ENCODE results near the gene SEC24A.
"Not testable (repeated sequence)": the region's sequence is repeated elsewhere in the genome, so short reads cannot be mapped to it uniquely, and the experiment has no call there.

SEC24A gene

GRCh38 chr5:134651531-134651930, 2.9 kb downstream of the SEC24A start:
- no peaks in the 10 kb centered on the region for H3K36me3 ChIP-seq (ENCODE audit: insufficient read depth, low read length)
- no peak overlapping the region for H3K9ac ChIP-seq (ENCODE audit: low read length)
- H3K9me3 ChIP-seq (ENCODE audit: low read length): no peaks in the 10 kb centered on the region
- H3K4me1 ChIP-seq (ENCODE audit: insufficient read depth, low read length): peaks cover 17% of the 10 kb centered on the region
- no peaks in the 10 kb centered on the region for H3K27me3 ChIP-seq (ENCODE audit: control insufficient read depth in 1 of 2, insufficient read depth in 2 of 2, low read length in 2 of 2)
- no peak overlapping the region for H3K27ac ChIP-seq (ENCODE audit: low read depth, low read length)
- H3K4me3 ChIP-seq (ENCODE audit: low read depth in 1 of 2, low read length in 2 of 2): no peak overlapping the region

DNA sequence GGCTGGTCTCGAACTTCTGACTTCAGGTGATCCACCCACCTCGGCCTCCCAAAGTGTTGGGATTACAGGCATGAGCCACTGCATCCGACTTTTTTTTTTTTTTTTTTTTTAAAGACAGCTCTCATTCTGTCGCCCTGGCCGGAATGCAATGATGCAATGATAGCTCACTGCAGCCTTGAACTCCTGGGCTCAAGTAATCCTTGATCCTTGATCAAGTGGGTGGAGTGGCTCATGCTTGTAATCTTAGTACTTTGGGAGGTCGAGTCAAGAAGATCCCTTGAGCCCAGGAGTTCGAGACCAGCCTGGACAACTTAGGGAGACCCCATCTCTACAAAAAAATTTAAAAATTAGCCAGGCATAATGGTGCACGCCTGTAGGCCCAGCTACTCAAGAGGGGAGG, 8.1 kb downstream of the SEC24A start:
- Histone ChIP-seq H3K27me3 (ENCODE audit: control insufficient read depth in 1 of 2, insufficient read depth in 2 of 2, low read length in 2 of 2) (no peaks in the 10 kb centered on the region), H3K27ac (ENCODE audit: low read depth, low read length) (no peak overlapping the region), H3K36me3 (ENCODE audit: insufficient read depth, low read length) (peaks cover 6% of the 10 kb centered on the region), H3K4me1 (ENCODE audit: insufficient read depth, low read length) (no peaks in the 10 kb centered on the region), H3K9ac (ENCODE audit: low read length) (no peak overlapping the region), H3K9me3 (ENCODE audit: low read length) (no peaks in the 10 kb centered on the region), H3K4me3 (ENCODE audit: low read depth in 1 of 2, low read length in 2 of 2) (no peak overlapping the region)

DNA sequence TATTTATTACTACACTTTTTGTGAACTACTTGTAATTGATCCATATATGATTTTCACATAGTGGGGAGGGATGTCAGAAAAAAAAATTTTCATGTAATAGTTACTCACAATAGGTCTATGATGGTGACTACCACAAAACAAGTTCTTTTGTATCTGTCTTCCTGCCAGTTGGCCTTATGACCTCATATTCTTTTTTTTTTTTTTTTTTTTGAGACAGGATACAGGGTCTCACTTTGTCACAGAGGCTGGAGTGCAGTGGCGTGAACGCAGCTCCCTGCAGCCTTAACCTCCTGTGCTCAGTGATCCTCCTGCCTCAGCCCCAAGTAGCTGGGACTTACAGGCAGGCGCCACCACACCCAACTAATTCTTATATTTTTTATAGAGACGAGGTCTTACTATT, 10.9 kb downstream of the SEC24A start:
- Histone ChIP-seq H3K9me3 (ENCODE audit: low read length) (no peaks in the 10 kb centered on the region), H3K27me3 (ENCODE audit: control insufficient read depth in 1 of 2, insufficient read depth in 2 of 2, low read length in 2 of 2) (no peaks in the 10 kb centered on the region), H3K36me3 (ENCODE audit: insufficient read depth, low read length) (peaks cover 6% of the 10 kb centered on the region), H3K4me3 (ENCODE audit: low read depth in 1 of 2, low read length in 2 of 2) (no peak overlapping the region), H3K27ac (ENCODE audit: low read depth, low read length) (no peak overlapping the region), H3K9ac (ENCODE audit: low read length) (no peak overlapping the region), H3K4me1 (ENCODE audit: insufficient read depth, low read length) (no peaks in the 10 kb centered on the region)

GRCh38 chr5:134659922-134660321, 11.3 kb downstream of the SEC24A start:
- no peak overlapping the region for H3K9ac ChIP-seq (ENCODE audit: low read length)
- H3K27ac ChIP-seq (ENCODE audit: low read depth, low read length): no peak overlapping the region
- H3K4me1 ChIP-seq (ENCODE audit: insufficient read depth, low read length): no peaks in the 10 kb centered on the region
- no peak overlapping the region for H3K4me3 ChIP-seq (ENCODE audit: low read depth in 1 of 2, low read length in 2 of 2)
- H3K36me3 ChIP-seq (ENCODE audit: insufficient read depth, low read length): peaks cover 6% of the 10 kb centered on the region
- no peaks in the 10 kb centered on the region for H3K27me3 ChIP-seq (ENCODE audit: control insufficient read depth in 1 of 2, insufficient read depth in 2 of 2, low read length in 2 of 2)
- no peaks in the 10 kb centered on the region for H3K9me3 ChIP-seq (ENCODE audit: low read length)

GRCh38 chr5:134662971-134663370, 14.4 kb downstream of the SEC24A start:
- no peaks in the 10 kb centered on the region for H3K27me3 ChIP-seq (ENCODE audit: control insufficient read depth in 1 of 2, insufficient read depth in 2 of 2, low read length in 2 of 2)
- H3K9ac ChIP-seq (ENCODE audit: low read length): no peak overlapping the region
- peaks cover 11% of the 10 kb centered on the region for H3K36me3 ChIP-seq (ENCODE audit: insufficient read depth, low read length)
- no peaks in the 10 kb centered on the region for H3K4me1 ChIP-seq (ENCODE audit: insufficient read depth, low read length)
- no peak overlapping the region for H3K27ac ChIP-seq (ENCODE audit: low read depth, low read length)
- H3K9me3 ChIP-seq (ENCODE audit: low read length): no peaks in the 10 kb centered on the region
- no peak overlapping the region for H3K4me3 ChIP-seq (ENCODE audit: low read depth in 1 of 2, low read length in 2 of 2)

GRCh38 chr5:134664448-134664847, 15.9 kb downstream of the SEC24A start:
- peaks cover 11% of the 10 kb centered on the region for H3K36me3 ChIP-seq (ENCODE audit: insufficient read depth, low read length)
- H3K27ac ChIP-seq (ENCODE audit: low read depth, low read length): no peak overlapping the region
- H3K4me3 ChIP-seq (ENCODE audit: low read depth in 1 of 2, low read length in 2 of 2): no peak overlapping the region

GRCh38 chr5:134673546-134673945, 25.0 kb downstream of the SEC24A start:
- H3K9me3 ChIP-seq (ENCODE audit: low read length); H3K27ac ChIP-seq (ENCODE audit: low read depth, low read length); H3K27me3 ChIP-seq (ENCODE audit: control insufficient read depth in 1 of 2, insufficient read depth in 2 of 2, low read length in 2 of 2); H3K9ac ChIP-seq (ENCODE audit: low read length); H3K4me3 ChIP-seq (ENCODE audit: low read depth in 1 of 2, low read length in 2 of 2); H3K4me1 ChIP-seq (ENCODE audit: insufficient read depth, low read length): not testable (repeated sequence)
- H3K36me3 ChIP-seq (ENCODE audit: insufficient read depth, low read length): peaks cover 26% of the 10 kb centered on the region

More at GRCh38 chr5:134664448-134664847, 15.9 kb downstream of the SEC24A start:
- Histone ChIP-seq H3K27me3 (ENCODE audit: control insufficient read depth in 1 of 2, insufficient read depth in 2 of 2, low read length in 2 of 2) (no peaks in the 10 kb centered on the region), H3K9me3 (ENCODE audit: low read length) (no peaks in the 10 kb centered on the region), H3K9ac (ENCODE audit: low read length) (no peak overlapping the region), H3K4me1 (ENCODE audit: insufficient read depth, low read length) (no peaks in the 10 kb centered on the region)

DNA sequence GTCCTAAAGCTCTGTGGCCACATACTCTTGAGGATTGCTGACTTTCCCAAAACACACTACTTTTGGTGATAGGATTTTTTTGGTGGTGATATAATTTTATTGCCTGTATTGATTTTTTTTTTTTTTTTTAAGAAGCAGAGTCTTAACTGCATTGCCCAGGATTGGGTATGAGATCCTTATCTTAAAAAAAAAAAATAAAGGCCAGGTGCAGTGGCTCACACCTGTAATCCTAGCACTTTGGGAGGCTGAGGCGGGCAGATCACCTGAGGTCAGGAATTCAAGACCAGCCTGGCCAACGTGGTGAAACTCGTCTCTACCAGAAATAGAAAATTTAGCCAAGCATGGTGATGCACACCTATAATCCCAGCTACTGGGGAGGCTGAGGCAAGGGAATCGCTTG, 28.8 kb downstream of the SEC24A start:
- not testable (repeated sequence) for H3K4me3 ChIP-seq (ENCODE audit: low read depth in 1 of 2, low read length in 2 of 2); H3K9me3 ChIP-seq (ENCODE audit: low read length); H3K27me3 ChIP-seq (ENCODE audit: control insufficient read depth in 1 of 2, insufficient read depth in 2 of 2, low read length in 2 of 2); H3K4me1 ChIP-seq (ENCODE audit: insufficient read depth, low read length); H3K27ac ChIP-seq (ENCODE audit: low read depth, low read length); H3K9ac ChIP-seq (ENCODE audit: low read length)
- peaks cover 46% of the 10 kb centered on the region for H3K36me3 ChIP-seq (ENCODE audit: insufficient read depth, low read length)

DNA sequence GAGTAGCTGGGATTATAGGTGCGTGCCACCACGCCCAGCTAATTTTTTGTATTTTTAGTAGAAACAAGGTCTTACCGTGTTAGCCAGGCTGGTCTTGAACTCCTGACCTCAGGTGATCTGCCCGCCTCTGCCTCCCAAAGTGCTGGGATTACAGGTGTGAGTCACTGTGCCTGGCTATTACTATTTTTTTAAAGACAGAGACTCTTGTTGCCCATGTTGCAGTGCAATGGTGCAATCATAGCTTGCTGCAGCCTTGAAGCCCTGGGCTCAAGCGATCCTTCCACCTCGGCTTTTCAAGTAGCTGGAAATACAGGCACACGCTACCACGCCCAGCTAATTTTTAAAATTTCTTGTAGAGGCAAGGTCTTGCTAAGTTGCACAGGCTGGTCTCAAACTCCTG, 41.6 kb downstream of the SEC24A start:
- H3K9me3 ChIP-seq (ENCODE audit: low read length); H3K27ac ChIP-seq (ENCODE audit: low read depth, low read length); H3K4me1 ChIP-seq (ENCODE audit: insufficient read depth, low read length); H3K4me3 ChIP-seq (ENCODE audit: low read depth in 1 of 2, low read length in 2 of 2); H3K9ac ChIP-seq (ENCODE audit: low read length); H3K27me3 ChIP-seq (ENCODE audit: control insufficient read depth in 1 of 2, insufficient read depth in 2 of 2, low read length in 2 of 2): not testable (repeated sequence)
- peaks cover 62% of the 10 kb centered on the region for H3K36me3 ChIP-seq (ENCODE audit: insufficient read depth, low read length)

DNA sequence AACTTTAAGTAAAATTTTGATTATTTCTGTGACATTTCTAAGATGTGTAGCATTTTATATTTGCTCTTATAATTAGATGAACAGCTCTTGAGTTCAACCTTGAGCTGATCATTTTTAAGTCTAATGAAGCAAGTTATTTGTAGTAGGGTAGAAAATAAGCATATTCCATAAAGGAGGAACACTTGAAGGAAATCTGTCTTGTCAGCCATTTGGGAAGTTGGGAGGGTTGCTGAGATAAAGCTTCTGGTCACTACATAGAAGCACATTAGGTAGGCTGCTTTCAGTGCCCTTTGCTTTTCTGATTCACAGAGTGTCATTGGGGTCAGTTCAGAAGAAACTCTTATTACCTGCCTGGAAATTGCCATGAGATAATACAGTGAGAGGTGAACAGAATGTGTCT, 44.1 kb downstream of the SEC24A start:
- no peak overlapping the region for H3K27ac ChIP-seq (ENCODE audit: low read depth, low read length)
- peaks cover 54% of the 10 kb centered on the region for H3K36me3 ChIP-seq (ENCODE audit: insufficient read depth, low read length)
- H3K27me3 ChIP-seq (ENCODE audit: control insufficient read depth in 1 of 2, insufficient read depth in 2 of 2, low read length in 2 of 2): no peaks in the 10 kb centered on the region
- no peaks in the 10 kb centered on the region for H3K4me1 ChIP-seq (ENCODE audit: insufficient read depth, low read length)
- no peaks in the 10 kb centered on the region for H3K9me3 ChIP-seq (ENCODE audit: low read length)
- H3K4me3 ChIP-seq (ENCODE audit: low read depth in 1 of 2, low read length in 2 of 2): no peak overlapping the region
- H3K9ac ChIP-seq (ENCODE audit: low read length): no peak overlapping the region

DNA sequence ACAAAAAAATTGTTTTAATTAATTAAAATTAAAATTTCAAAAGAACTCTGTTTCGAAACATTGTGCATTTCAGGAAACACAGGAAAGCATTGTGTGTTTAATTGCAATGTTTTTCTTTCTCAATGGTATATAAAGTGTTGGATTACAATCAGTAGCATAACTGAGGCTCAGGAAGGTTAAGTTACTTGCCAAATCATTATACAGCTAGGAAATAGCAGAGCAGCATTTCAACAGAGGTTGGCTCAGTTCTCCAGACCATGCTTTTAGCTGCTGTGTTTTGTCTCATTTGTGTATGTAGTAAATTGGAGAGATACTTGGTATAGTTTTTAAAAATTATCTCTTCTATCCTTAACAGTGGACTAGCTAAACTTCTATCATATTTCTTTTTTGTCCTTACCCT, 59.7 kb downstream of the SEC24A start:
- Histone ChIP-seq H3K27me3 (ENCODE audit: control insufficient read depth in 1 of 2, insufficient read depth in 2 of 2, low read length in 2 of 2) (no peaks in the 10 kb centered on the region), H3K27ac (ENCODE audit: low read depth, low read length) (no peak overlapping the region)

DNA sequence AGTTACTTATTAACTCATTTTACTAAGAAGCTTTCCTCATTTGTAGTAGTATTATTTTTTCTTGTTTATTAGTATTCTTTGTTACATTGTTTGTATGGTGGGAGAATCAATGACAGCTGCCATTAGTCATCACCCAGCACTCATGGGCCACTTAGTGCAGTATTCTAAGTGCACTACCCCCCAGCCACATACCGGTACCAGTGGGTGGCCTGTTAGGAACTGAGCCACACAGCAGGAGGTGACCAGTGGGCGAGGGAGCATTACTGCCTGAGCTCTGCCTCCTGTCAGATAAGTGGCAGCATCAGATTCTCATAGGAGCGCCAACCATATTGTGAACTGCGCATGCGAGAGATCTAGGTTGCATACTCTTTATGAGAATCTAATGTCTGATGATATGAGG, 65.5 kb downstream of the SEC24A start:
- Histone ChIP-seq H3K4me3 (ENCODE audit: low read depth in 1 of 2, low read length in 2 of 2) (no peak overlapping the region), H3K27me3 (ENCODE audit: control insufficient read depth in 1 of 2, insufficient read depth in 2 of 2, low read length in 2 of 2) (no peaks in the 10 kb centered on the region), H3K36me3 (ENCODE audit: insufficient read depth, low read length) (peaks cover 38% of the 10 kb centered on the region), H3K27ac (ENCODE audit: low read depth, low read length) (no peak overlapping the region), H3K9me3 (ENCODE audit: low read length) (no peaks in the 10 kb centered on the region), H3K9ac (ENCODE audit: low read length) (no peak overlapping the region), H3K4me1 (ENCODE audit: insufficient read depth, low read length) (no peaks in the 10 kb centered on the region)

More for the DNA sequence above, 59.7 kb downstream of the SEC24A start:
- Histone ChIP-seq H3K36me3 (ENCODE audit: insufficient read depth, low read length) (peaks cover 38% of the 10 kb centered on the region), H3K4me3 (ENCODE audit: low read depth in 1 of 2, low read length in 2 of 2) (no peak overlapping the region), H3K9me3 (ENCODE audit: low read length) (no peaks in the 10 kb centered on the region), H3K9ac (ENCODE audit: low read length) (no peak overlapping the region), H3K4me1 (ENCODE audit: insufficient read depth, low read length) (no peaks in the 10 kb centered on the region)
